Liver (tissue), 9 donors: ENCODE measurements around the gene SLC25A10. TPM values are rescaled to one million over a fixed set of nuclear protein-coding genes. Genes with fewer than 3 reads are reported as not detected.

ENCODE experiments used
- DNase-seq: peaks from one replicate; pipeline ENCODE4 v3.0.0-alpha.2; 2017; ENCODE audit warnings: low spot score
- H3K27ac ChIP-seq, 2 donors: one replicate each; pipeline ENCODE4 v1.7.0; 2013; ENCODE audit warnings: inconsistent platforms in 2 of 2, low read length in 2 of 2, control low read depth in 1 of 2, low read depth in 1 of 2, mild to moderate bottlenecking in 1 of 2
- H3K27me3 ChIP-seq, 4 donors: one replicate each; pipeline versions ENCODE4 v1.6.1 to v1.7.0; 2013; ENCODE audit warnings: low read length in 3 of 4, inconsistent platforms in 1 of 4, mild to moderate bottlenecking in 1 of 4, moderate library complexity in 1 of 4; ENCODE audit not compliant: control insufficient read depth in 4 of 4, insufficient read depth in 4 of 4
- H3K36me3 ChIP-seq, 4 donors: one replicate each; pipeline versions ENCODE4 v1.6.1 to v1.7.0; 2013; ENCODE audit warnings: low read length in 3 of 4, mild to moderate bottlenecking in 3 of 4, low read depth in 1 of 4, moderate library complexity in 1 of 4; ENCODE audit not compliant: control insufficient read depth in 4 of 4, insufficient read depth in 3 of 4
- H3K4me1 ChIP-seq, 4 donors: one replicate each; pipeline versions ENCODE4 v1.6.1 to v1.7.0; 2013; ENCODE audit warnings: low read length in 3 of 4, mild to moderate bottlenecking in 3 of 4, moderate library complexity in 1 of 4; ENCODE audit not compliant: control insufficient read depth in 4 of 4, insufficient read depth in 4 of 4
- H3K4me3 ChIP-seq, 3 donors: one replicate each; pipeline versions ENCODE4 v1.6.1 to v1.7.0; 2013; ENCODE audit warnings: low read length in 3 of 3, control low read depth in 1 of 3, low read depth in 1 of 3, mild to moderate bottlenecking in 1 of 3
- H3K9ac ChIP-seq, 2 donors: one replicate each; pipeline ENCODE4 v1.7.0; 2013; ENCODE audit warnings: low read length in 2 of 2, mild to moderate bottlenecking in 2 of 2, moderate library complexity in 2 of 2, control low read depth in 1 of 2, low read depth in 1 of 2
- H3K9me3 ChIP-seq, 4 donors: one replicate each; pipeline versions ENCODE4 v1.6.1 to v1.7.0; 2013; ENCODE audit warnings: low read length in 3 of 4; ENCODE audit not compliant: control insufficient read depth in 4 of 4
- EGR1 ChIP-seq, 2 donors: IDR thresholded peaks; 2 replicates each; pipeline ENCODE4 v1.6.1; 2016 to 2018; ENCODE audit warnings: antibody characterized with exemption in 2 of 2, low read depth in 2 of 2
- FOXA1 ChIP-seq: IDR thresholded peaks from 2 replicates; pipeline ENCODE4 v1.6.1; 2016; ENCODE audit warnings: antibody characterized with exemption
- FOXA2 ChIP-seq: IDR thresholded peaks from 2 replicates; pipeline ENCODE4 v1.6.1; 2016; ENCODE audit warnings: antibody characterized with exemption
- GABPA ChIP-seq, 2 donors: IDR thresholded peaks in 1 of 2; conservative IDR thresholded peaks in 1 of 2; 2 replicates each; pipeline ENCODE4 v1.6.1; 2016; ENCODE audit warnings: antibody characterized with exemption in 2 of 2, mild to moderate bottlenecking in 1 of 2, moderate library complexity in 1 of 2
- HNF4A ChIP-seq, 2 donors: conservative IDR thresholded peaks; 2 replicates each; pipeline ENCODE4 v1.6.1; 2016; ENCODE audit warnings: antibody characterized with exemption in 2 of 2, mild to moderate bottlenecking in 2 of 2
- HNF4G ChIP-seq: IDR thresholded peaks from 2 replicates; pipeline ENCODE4 v1.6.1; 2016; ENCODE audit warnings: antibody characterized with exemption
- JUND ChIP-seq, 2 donors: IDR thresholded peaks; 2 replicates each; pipeline ENCODE4 v1.6.1; 2016; ENCODE audit warnings: antibody characterized with exemption in 2 of 2
- NR2F2 ChIP-seq: IDR thresholded peaks from 2 replicates; pipeline ENCODE4 v1.6.1; 2016; ENCODE audit warnings: antibody characterized with exemption
- RAD21 ChIP-seq, 2 donors: IDR thresholded peaks; 2 replicates each; pipeline ENCODE4 v1.6.1; 2016; ENCODE audit warnings: antibody characterized with exemption in 2 of 2, mild to moderate bottlenecking in 2 of 2
- RXRA ChIP-seq, 2 donors: IDR thresholded peaks; 2 replicates each; pipeline ENCODE4 v1.6.1; 2017 to 2018; ENCODE audit warnings: antibody characterized with exemption in 2 of 2, mild to moderate bottlenecking in 1 of 2
- SP1 ChIP-seq: IDR thresholded peaks from 2 replicates; pipeline ENCODE4 v1.6.1; 2018; ENCODE audit warnings: antibody characterized with exemption, mild to moderate bottlenecking
- WGBS: extraction: QIAGEN DNeasy Blood & Tissue Kit; methylation state at CpG from one replicate; pipeline ENCODE4 v1.1.7; 2013; 5-methylcytosine and 5-hydroxymethylcytosine counted together
- polyA plus RNA-seq, 2 donors: library from polyadenylated mRNA; stranded (reverse) in 1 of 2; unstranded in 1 of 2; fragments of 200-250 nt in 1 of 2; fragments of >200 nt in 1 of 2; fragmentation: Nextera tagmentation in 1 of 2; extraction: Ambion mirVana in 1 of 2; gene quantifications; one replicate each; pipeline versions ENCODE4 v1.2.1 to v1.2.3, GENCODE V29; 2013 to 2015
- total RNA-seq, 2 donors: library from RNA; depleted of rRNA; stranded (reverse); fragments of >200 nt; gene quantifications; one replicate each; pipeline ENCODE4 v1.2.3, GENCODE V29; 2014
- TF ChIP-seq, protein P1 (sequence below): IDR thresholded peaks from 2 replicates; pipeline ENCODE4 v1.6.1; 2016; ENCODE audit warnings: antibody characterized with exemption
- TF ChIP-seq, protein P2 (sequence below): IDR thresholded peaks from 2 replicates; pipeline ENCODE4 v1.6.1; 2016; ENCODE audit warnings: antibody characterized with exemption
- TF ChIP-seq, protein P3 (sequence below): fragments of 150-350 bp; IDR thresholded peaks from 2 replicates; pipeline ENCODE4 v1.5.1; 2017; ENCODE audit warnings: improper control_type of control experiment, low read depth, low read length; ENCODE audit not compliant: missing input control
- donor health status: healthy.
- donor health status: healthy.
- donor health status: healthy.
- donor health status: healthy.
- donor health status: healthy.

SLC25A10 gene
- total and polyA plus RNA-seq, 4 donors: 19.8 to 54.6 (median 44.0) TPM

DNA sequence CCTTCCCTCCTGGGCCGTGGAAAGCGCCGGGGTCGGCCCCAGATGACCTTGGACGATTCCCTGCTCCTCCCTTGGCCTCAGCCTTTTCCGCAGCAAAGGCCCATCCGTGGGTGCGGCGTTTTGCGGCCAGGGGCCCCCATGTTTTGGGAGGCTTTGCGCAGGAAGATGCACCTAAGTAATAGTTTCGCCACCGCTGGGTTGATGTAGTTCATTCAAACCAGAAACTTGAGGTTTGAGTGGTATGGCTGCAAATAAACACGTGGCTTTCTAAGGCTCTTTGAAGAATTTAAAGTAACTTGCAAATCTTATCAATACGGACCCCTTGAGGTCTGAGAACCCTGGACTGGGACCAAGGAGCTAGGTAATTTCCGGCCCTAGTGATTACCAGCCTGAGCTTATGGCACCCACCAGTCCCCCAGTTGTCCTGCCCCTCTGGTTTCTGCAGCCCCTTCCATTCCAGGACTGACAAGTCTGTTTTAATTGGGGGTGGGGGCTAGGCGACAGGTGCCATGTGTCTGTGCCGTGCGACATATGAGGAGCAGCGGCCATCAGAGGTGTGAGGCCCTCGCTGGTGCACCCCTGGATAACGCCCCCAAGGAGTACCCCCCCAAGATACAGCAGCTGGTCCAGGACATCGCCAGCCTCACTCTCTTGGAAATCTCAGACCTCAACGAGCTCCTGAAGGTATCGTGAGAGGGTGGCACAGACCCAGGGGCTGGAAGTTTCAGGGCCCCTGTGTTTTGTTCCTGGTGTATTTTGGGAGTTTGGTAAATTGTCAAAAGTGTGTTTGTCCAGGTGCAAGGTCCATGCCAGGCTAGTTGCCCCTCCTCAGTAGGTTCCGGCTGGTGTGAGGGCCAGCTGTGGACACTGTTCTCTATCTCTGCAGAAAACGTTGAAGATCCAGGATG, 8.1 kb upstream of the SLC25A10 start:
- peaks cover 11 to 40% (median 13%) of the 10 kb centered on the region in 4 donors for H3K36me3 ChIP-seq
- 12% methylated on average over 27 of the region's 27 CpGs for WGBS

DNA sequence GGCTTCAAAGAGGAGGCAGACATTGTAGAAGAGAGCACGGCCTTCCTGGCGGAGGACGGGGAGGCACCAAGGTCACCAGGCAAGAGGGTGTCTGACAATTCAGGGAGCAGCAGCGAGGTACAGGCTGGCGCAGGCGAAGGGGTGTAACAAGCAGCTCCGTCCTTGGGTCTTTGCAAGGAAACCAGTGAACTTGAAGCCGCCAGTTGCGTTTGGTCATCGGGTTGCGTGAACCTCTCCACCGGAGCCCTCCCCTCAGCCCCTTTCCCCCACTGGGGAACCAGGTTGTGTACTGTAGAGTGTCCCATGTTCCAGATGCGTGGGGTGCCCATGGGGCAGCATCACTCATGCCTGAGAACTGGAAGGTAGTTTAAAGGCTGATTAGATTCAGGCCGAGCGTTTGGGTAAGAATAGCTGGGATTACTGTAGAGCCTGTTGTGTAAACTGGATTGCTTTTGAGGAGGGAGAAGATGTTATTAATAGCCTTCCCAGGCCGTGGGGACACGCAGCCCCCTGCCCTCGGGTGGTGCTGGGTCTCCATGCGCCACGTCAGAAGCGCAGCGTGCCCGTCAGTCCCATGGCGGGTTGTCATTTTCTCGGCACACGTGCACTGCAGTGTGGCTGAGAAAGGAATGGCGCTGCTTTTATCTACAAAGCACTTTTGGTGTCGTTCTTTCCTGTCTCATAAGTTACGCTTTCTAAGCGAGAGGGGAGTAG, 6.4 kb upstream of the SLC25A10 start:
- H3K27ac ChIP-seq: no peak overlapping the region
- peaks cover 9 to 35% (median 12%) of the 10 kb centered on the region in 4 donors for H3K36me3 ChIP-seq
- H3K27me3 ChIP-seq: no peaks in the 10 kb centered on the region
- no peak for DNase-seq
- WGBS: 93% methylated on average over 30 of the region's 30 CpGs
- H3K4me1 ChIP-seq: peaks cover 14 to 50% (median 36%) of the 10 kb centered on the region in 4 donors
- no peak overlapping the region for H3K4me3 ChIP-seq
- TF ChIP-seq, protein P1, sequence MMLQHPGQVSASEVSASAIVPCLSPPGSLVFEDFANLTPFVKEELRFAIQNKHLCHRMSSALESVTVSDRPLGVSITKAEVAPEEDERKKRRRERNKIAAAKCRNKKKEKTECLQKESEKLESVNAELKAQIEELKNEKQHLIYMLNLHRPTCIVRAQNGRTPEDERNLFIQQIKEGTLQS: no peak
- TF ChIP-seq HNF4A (conservative IDR thresholded peaks at IDR 0.05) (no peak), SP1 (no peak), RAD21 (IDR thresholded peaks at IDR 0.05) (no peak), FOXA1 (no peak), JUND (IDR thresholded peaks at IDR 0.05) (no peak), FOXA2 (no peak), NR2F2 (no peak), GABPA (IDR thresholded peaks at IDR 0.05 in 1 of 2, conservative IDR thresholded peaks at IDR 0.05 in 1 of 2) (no peak), RXRA (IDR thresholded peaks at IDR 0.05) (no peak), EGR1 (IDR thresholded peaks at IDR 0.05; ENCODE audit: low read depth in 2 of 2) (no peak)
- TF ChIP-seq, protein P2, sequence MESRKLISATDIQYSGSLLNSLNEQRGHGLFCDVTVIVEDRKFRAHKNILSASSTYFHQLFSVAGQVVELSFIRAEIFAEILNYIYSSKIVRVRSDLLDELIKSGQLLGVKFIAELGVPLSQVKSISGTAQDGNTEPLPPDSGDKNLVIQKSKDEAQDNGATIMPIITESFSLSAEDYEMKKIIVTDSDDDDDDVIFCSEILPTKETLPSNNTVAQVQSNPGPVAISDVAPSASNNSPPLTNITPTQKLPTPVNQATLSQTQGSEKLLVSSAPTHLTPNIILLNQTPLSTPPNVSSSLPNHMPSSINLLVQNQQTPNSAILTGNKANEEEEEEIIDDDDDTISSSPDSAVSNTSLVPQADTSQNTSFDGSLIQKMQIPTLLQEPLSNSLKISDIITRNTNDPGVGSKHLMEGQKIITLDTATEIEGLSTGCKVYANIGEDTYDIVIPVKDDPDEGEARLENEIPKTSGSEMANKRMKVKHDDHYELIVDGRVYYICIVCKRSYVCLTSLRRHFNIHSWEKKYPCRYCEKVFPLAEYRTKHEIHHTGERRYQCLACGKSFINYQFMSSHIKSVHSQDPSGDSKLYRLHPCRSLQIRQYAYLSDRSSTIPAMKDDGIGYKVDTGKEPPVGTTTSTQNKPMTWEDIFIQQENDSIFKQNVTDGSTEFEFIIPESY: no peak
- TF ChIP-seq, protein P3, sequence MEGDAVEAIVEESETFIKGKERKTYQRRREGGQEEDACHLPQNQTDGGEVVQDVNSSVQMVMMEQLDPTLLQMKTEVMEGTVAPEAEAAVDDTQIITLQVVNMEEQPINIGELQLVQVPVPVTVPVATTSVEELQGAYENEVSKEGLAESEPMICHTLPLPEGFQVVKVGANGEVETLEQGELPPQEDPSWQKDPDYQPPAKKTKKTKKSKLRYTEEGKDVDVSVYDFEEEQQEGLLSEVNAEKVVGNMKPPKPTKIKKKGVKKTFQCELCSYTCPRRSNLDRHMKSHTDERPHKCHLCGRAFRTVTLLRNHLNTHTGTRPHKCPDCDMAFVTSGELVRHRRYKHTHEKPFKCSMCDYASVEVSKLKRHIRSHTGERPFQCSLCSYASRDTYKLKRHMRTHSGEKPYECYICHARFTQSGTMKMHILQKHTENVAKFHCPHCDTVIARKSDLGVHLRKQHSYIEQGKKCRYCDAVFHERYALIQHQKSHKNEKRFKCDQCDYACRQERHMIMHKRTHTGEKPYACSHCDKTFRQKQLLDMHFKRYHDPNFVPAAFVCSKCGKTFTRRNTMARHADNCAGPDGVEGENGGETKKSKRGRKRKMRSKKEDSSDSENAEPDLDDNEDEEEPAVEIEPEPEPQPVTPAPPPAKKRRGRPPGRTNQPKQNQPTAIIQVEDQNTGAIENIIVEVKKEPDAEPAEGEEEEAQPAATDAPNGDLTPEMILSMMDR: no peak
- no peak overlapping the region for H3K9ac ChIP-seq
- no peaks in the 10 kb centered on the region for H3K9me3 ChIP-seq

More for the DNA sequence above, 8.1 kb upstream of the SLC25A10 start:
- no peaks in the 10 kb centered on the region for H3K27me3 ChIP-seq
- peak overlapping the region; percentile 56 to 96 (median 89) for H3K4me3 ChIP-seq
- no peak for DNase-seq
- peak overlapping the region; percentile 85 to 95 for H3K27ac ChIP-seq
- no peaks in the 10 kb centered on the region for H3K9me3 ChIP-seq
- H3K9ac ChIP-seq: peak overlapping the region; percentile 48 to 78
- peak; percentile 50 for TF ChIP-seq SP1
- TF ChIP-seq RAD21 (IDR thresholded peaks at IDR 0.05): peak in 1 of 2 donors; percentile 11
- TF ChIP-seq HNF4G: peak; percentile 41
- peak; percentile 73 to 76 for TF ChIP-seq HNF4A (conservative IDR thresholded peaks at IDR 0.05)
- TF ChIP-seq FOXA1: no peak
- peak; percentile 16 to 38 for TF ChIP-seq RXRA (IDR thresholded peaks at IDR 0.05)
- peak in 1 of 2 donors; percentile 35 for TF ChIP-seq GABPA (IDR thresholded peaks at IDR 0.05 in 1 of 2, conservative IDR thresholded peaks at IDR 0.05 in 1 of 2)
- no peak for TF ChIP-seq FOXA2
- H3K4me1 ChIP-seq: peaks cover 7 to 41% (median 30%) of the 10 kb centered on the region in 4 donors
